ENCODE results near the gene CFAP126.
"Not testable (repeated sequence)": the region's sequence is repeated elsewhere in the genome, so short reads cannot be mapped to it uniquely, and the experiment has no call there.

Gene CFAP126

GRCh38 chr1:161379071-161379470 is 11.4 kb upstream of the CFAP126 start:
- DNase-seq = no peak

- DNase-seq = no peak
Measured at GRCh38 chr1:161378014-161378413, 10.3 kb upstream of the CFAP126 start.

- DNase-seq = peak; percentile 4
Measured at GRCh38 chr1:161374373-161374772, 6.7 kb upstream of the CFAP126 start.

GRCh38 chr1:161373442-161373841 is 5.8 kb upstream of the CFAP126 start:
- no peak for DNase-seq

GRCh38 chr1:161365207-161365606 is 2.5 kb downstream of the CFAP126 start:
- DNase-seq = no peak

GRCh38 chr1:161364332-161364731 is 3.3 kb downstream of the CFAP126 start:
- DNase-seq = no peak

- no peak for DNase-seq
Measured at GRCh38 chr1:161359291-161359690, 8.4 kb downstream of the CFAP126 start.

GRCh38 chr1:161357073-161357472 is 10.6 kb downstream of the CFAP126 start:
- DNase-seq = no peak

- no peak for DNase-seq
Measured at GRCh38 chr1:161351482-161351881, 16.2 kb downstream of the CFAP126 start.

GRCh38 chr1:161350671-161351070 is 17.0 kb downstream of the CFAP126 start:
- DNase-seq = no peak

GRCh38 chr1:161342821-161343220 is 24.9 kb downstream of the CFAP126 start:
- DNase-seq = peak; percentile 8

- no peak for DNase-seq
Measured at GRCh38 chr1:161342177-161342576, 25.5 kb downstream of the CFAP126 start.

GRCh38 chr1:161335796-161336195 is 31.9 kb downstream of the CFAP126 start:
- DNase-seq = no peak

GRCh38 chr1:161333166-161333565 is 34.5 kb downstream of the CFAP126 start:
- no peak for DNase-seq

- no peak for DNase-seq
Measured at GRCh38 chr1:161330346-161330745, 37.3 kb downstream of the CFAP126 start.

- no peak for DNase-seq
Measured at GRCh38 chr1:161324020-161324419, 43.7 kb downstream of the CFAP126 start.

GRCh38 chr1:161315841-161316674 is 51.6 kb downstream of the CFAP126 start:
- DNase-seq = not testable (repeated sequence)

Data from NCI-H1694 treated with DMSO at 0.1 percent for 48 hours (cell line).